Measurements from ENCODE around the gene THEM5.
"Not testable (repeated sequence)": the region's sequence is repeated elsewhere in the genome, so short reads cannot be mapped to it uniquely, and the experiment has no call there.

- TF ChIP-seq POLR2AphosphoS5 (IDR thresholded peaks at IDR 0.05; ENCODE audit: borderline replicate concordance, low read depth, low read length); EZH2 (IDR thresholded peaks at IDR 0.05); FOXP2 (optimal IDR thresholded peaks at IDR 0.05; ENCODE audit: control extremely low read depth, extremely low read length, insufficient read depth): not testable (repeated sequence)
Observed at GRCh38 chr1:151883898-151884297, 30.4 kb upstream of the THEM5 start.
